CD14-positive monocyte (primary cell): Measurements from ENCODE around the gene STX8. TPM values are rescaled to one million over a fixed set of nuclear protein-coding genes. Genes with fewer than 3 reads are reported as not detected.

ENCODE experiments used
- DNase-seq, 3 donors: peaks; one replicate each; pipeline ENCODE4 v3.0.0-alpha.2; 2011 to 2022
- H2AFZ ChIP-seq: 2 replicates; pipeline ENCODE4 v1.6.0; 2012; ENCODE audit warnings: mild to moderate bottlenecking, low read depth, low read length, inconsistent platforms; ENCODE audit not compliant: insufficient read depth, poor library complexity, severe bottlenecking
- H3K27ac ChIP-seq, 2 donors: 1 replicate in 1 of 2; 2 replicates in 1 of 2; pipeline ENCODE4 v1.5.1; 2012 to 2013; ENCODE audit warnings: low read length in 2 of 2, control low read depth in 1 of 2, inconsistent platforms in 1 of 2, low read depth in 1 of 2, mild to moderate bottlenecking in 1 of 2
- H3K27me3 ChIP-seq, 2 donors: one replicate each; pipeline versions ENCODE4 v1.6.0 to v1.6.1; 2011 to 2013; ENCODE audit warnings: low read length in 2 of 2; ENCODE audit not compliant: control insufficient read depth in 2 of 2, insufficient read depth in 2 of 2
- H3K36me3 ChIP-seq, 2 donors: replicated peaks in 1 of 2; 1 replicate in 1 of 2; 2 replicates in 1 of 2; pipeline versions ENCODE4 v1.5.1 to v1.6.1; 2012 to 2013; ENCODE audit warnings: low read length in 2 of 2, control low read depth in 1 of 2, inconsistent platforms in 1 of 2, mild to moderate bottlenecking in 1 of 2; ENCODE audit not compliant: insufficient read depth in 2 of 2, control insufficient read depth in 1 of 2
- H3K4me1 ChIP-seq, 2 donors: 1 replicate in 1 of 2; 2 replicates in 1 of 2; pipeline versions ENCODE4 v1.5.1 to v1.6.1; 2012 to 2013; ENCODE audit warnings: low read length in 2 of 2, control low read depth in 1 of 2, inconsistent platforms in 1 of 2, mild to moderate bottlenecking in 1 of 2, moderate library complexity in 1 of 2; ENCODE audit not compliant: insufficient read depth in 2 of 2, control insufficient read depth in 1 of 2
- H3K4me2 ChIP-seq: replicated peaks from 2 replicates; pipeline ENCODE3; 2012; ENCODE audit warnings: low read length, moderate library complexity, mild to moderate bottlenecking; ENCODE audit not compliant: poor library complexity, severe bottlenecking; ENCODE audit errors: extremely low read depth
- H3K4me3 ChIP-seq, 3 experiments: fragments of 200-600 bp in 1 of 3; sonication (generic) in 1 of 3; replicated peaks in 1 of 3; 1 replicate in 2 of 3; 2 replicates in 1 of 3; pipeline ENCODE4 v1.5.1; 2011 to 2013; ENCODE audit warnings: low read length in 3 of 3, mild to moderate bottlenecking in 3 of 3, control low read depth in 2 of 3, low read depth in 2 of 3, inconsistent platforms in 1 of 3, moderate library complexity in 1 of 3
- H3K79me2 ChIP-seq: 2 replicates; pipeline ENCODE4 v1.6.0; 2012; ENCODE audit warnings: mild to moderate bottlenecking, control low read depth, inconsistent platforms, low read length, moderate library complexity; ENCODE audit not compliant: insufficient read depth
- H3K9ac ChIP-seq: 2 replicates; pipeline ENCODE4 v1.6.0; 2017; ENCODE audit warnings: low read length, mild to moderate bottlenecking; ENCODE audit not compliant: insufficient read depth, poor library complexity, severe bottlenecking
- H3K9me3 ChIP-seq, 2 donors: replicated peaks in 1 of 2; 1 replicate in 1 of 2; 2 replicates in 1 of 2; pipeline versions ENCODE4 v1.5.1 to v1.6.1; 2012 to 2013; ENCODE audit warnings: low read length in 2 of 2, control low read depth in 1 of 2; ENCODE audit not compliant: control insufficient read depth in 1 of 2, insufficient read depth in 1 of 2
- H4K20me1 ChIP-seq: 2 replicates; pipeline ENCODE4 v1.6.0; 2012; ENCODE audit warnings: mild to moderate bottlenecking, low read length, control low read depth, moderate library complexity; ENCODE audit not compliant: insufficient read depth
- H3K27ac Mint-ChIP-seq, 7 donors: one replicate each; pipeline ENCODE4 v1.8.0; 2020; ENCODE audit warnings: mild to moderate bottlenecking in 7 of 7, mixed read lengths in 7 of 7, moderate library complexity in 6 of 7, inconsistent platforms in 2 of 7
- H3K27me3 Mint-ChIP-seq, 3 donors: one replicate each; pipeline ENCODE4 v1.8.0; 2021 to 2022; ENCODE audit warnings: low read depth in 3 of 3, mild to moderate bottlenecking in 3 of 3, mixed read lengths in 3 of 3, moderate library complexity in 3 of 3, inconsistent platforms in 1 of 3
- H3K36me3 Mint-ChIP-seq, 2 donors: one replicate each; pipeline ENCODE4 v1.8.0; 2020; ENCODE audit warnings: mixed read lengths in 2 of 2, inconsistent platforms in 1 of 2, mild to moderate bottlenecking in 1 of 2
- H3K4me1 Mint-ChIP-seq: one replicate; pipeline ENCODE4 v1.8.0; 2020; ENCODE audit warnings: mild to moderate bottlenecking, mixed read lengths
- H3K4me3 Mint-ChIP-seq, 2 donors: one replicate each; pipeline ENCODE4 v1.8.0; 2020; ENCODE audit warnings: mild to moderate bottlenecking in 2 of 2, mixed read lengths in 2 of 2, moderate library complexity in 1 of 2
- H3K9me3 Mint-ChIP-seq, 7 donors: one replicate each; pipeline ENCODE4 v1.8.0; 2020 to 2022; ENCODE audit warnings: mixed read lengths in 7 of 7, mild to moderate bottlenecking in 6 of 7, moderate library complexity in 6 of 7, inconsistent platforms in 2 of 7
- CTCF ChIP-seq: fragments of 200-600 bp; IDR thresholded peaks from one replicate; pipeline ENCODE4 v1.8.0; 2022; ENCODE audit warnings: antibody characterized with exemption, mild to moderate bottlenecking
- WGBS: methylation state at CpG from one replicate; pipeline ENCODE4 v1.1.5; 2013; ENCODE audit warnings: missing lambda C conversion rate; ENCODE audit not compliant: insufficient coverage; 5-methylcytosine and 5-hydroxymethylcytosine counted together
- intact Hi-C, 2 donors: fragments of 100-400 bp; cut with micrococcal nuclease; formaldehyde crosslinking; loops; one replicate each; pipeline versions ENCODE4 v1.15.0 to v1.15.1; 2023
- polyA plus RNA-seq, 3 donors: library from polyadenylated mRNA; depleted of rRNA in 1 of 3; unstranded in 2 of 3; stranded (reverse) in 1 of 3; fragments of 300-500 nt in 2 of 3; fragments of >200 nt in 1 of 3; fragmentation: Illumina TruSeq in 2 of 3; gene quantifications; 1 replicate in 2 of 3; 2 replicates in 1 of 3; pipeline ENCODE4 v1.2.3, GENCODE V29; 2012 to 2021

The STX8 gene
- polyA plus RNA-seq, 3 donors: 44.4 to 170 (median 142) TPM

DNA sequence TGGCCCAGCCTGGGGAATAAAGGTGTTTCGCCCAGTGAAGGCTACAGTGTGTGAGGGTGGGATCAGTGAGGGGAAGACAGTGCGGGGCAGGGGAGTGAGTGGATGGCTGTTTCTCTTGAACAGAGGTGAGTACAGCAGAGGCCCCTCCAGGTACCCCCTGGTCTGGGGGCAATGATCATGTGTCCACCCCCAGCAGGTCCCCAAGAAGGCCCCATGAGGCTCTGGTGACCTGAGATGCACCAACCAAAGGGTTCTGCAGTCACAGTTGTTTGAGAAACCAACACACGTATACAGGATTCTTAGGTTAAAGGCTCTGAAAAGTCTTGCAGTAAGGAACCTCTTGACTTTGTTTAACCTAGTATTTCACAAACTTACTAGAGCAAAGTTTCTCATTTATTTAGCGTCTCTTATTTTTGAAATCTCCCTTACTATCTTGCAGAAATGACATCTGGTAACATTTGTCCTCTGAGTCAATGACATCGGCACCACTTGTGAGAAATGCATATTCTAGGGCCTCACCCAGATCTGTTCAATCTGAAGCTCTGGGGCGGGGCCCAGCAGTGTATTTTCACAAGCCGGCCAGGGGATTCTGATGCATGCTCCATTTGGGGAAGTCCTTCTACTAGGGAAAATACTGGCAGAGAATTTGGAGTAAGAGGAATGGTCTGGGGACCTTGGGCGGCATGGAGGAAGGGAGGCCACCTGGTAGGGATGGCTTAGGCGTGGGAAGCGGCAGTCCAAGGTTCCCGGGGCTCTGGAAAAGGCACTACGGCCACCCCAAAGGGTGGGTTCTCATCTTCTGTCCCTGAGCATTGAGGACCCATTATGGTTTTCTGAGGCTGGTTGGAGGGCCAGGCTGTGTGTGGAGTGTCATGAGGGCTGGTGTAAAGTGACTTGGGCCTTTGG lies 337.0 kb downstream of the STX8 start:
- Histone ChIP-seq H4K20me1 (no peaks in the 10 kb centered on the region), H3K9me3 (no peaks in the 10 kb centered on the region), H3K36me3 (no peaks in the 10 kb centered on the region), H3K4me1 (peaks cover 9 to 18% of the 10 kb centered on the region in 2 donors), H2AFZ (peak overlapping the region; percentile 76), H3K4me2 (peak overlapping the region; percentile 76), H3K9ac (peak overlapping the region; percentile 53), H3K4me3 (peak overlapping the region in 1 of 3 experiments; percentile 67), H3K27ac (no peak overlapping the region), H3K27me3 (peaks cover 0 to 26% of the 10 kb centered on the region in 2 donors), H3K79me2 (no peaks in the 10 kb centered on the region)
- H3K27ac Mint-ChIP-seq: peak overlapping the region in 1 of 7 donors; percentile 70
- WGBS: 93% methylated on average over 11 of the region's 12 CpGs
- intact Hi-C loops: no loop called here
- peak overlapping the region; percentile 80 to 88 for H3K4me3 Mint-ChIP-seq
- H3K27me3 Mint-ChIP-seq: peaks cover 11 to 45% (median 30%) of the 10 kb centered on the region in 3 donors
- DNase-seq: no peak
- no peaks in the 10 kb centered on the region for H3K36me3 Mint-ChIP-seq
- no peak for TF ChIP-seq CTCF
- H3K9me3 Mint-ChIP-seq: peaks cover 0 to 6% (median 0%) of the 10 kb centered on the region in 7 donors
- peaks cover 18% of the 10 kb centered on the region for H3K4me1 Mint-ChIP-seq

GRCh38 chr17:9237661-9238301 lies 337.8 kb downstream of the STX8 start:
- Histone ChIP-seq H4K20me1 (no peaks in the 10 kb centered on the region), H3K36me3 (no peaks in the 10 kb centered on the region), H2AFZ (no peak overlapping the region), H3K9ac (no peak overlapping the region), H3K4me1 (peaks cover 9 to 18% of the 10 kb centered on the region in 2 donors), H3K4me2 (no peak overlapping the region), H3K79me2 (no peaks in the 10 kb centered on the region), H3K4me3 (no peak overlapping the region), H3K27me3 (peaks cover under 1 to 34% of the 10 kb centered on the region in 2 donors), H3K27ac (no peak overlapping the region), H3K9me3 (no peaks in the 10 kb centered on the region)
- WGBS: 90% methylated on average over 8 of the region's 13 CpGs
- no peaks in the 10 kb centered on the region for H3K36me3 Mint-ChIP-seq
- no peak for DNase-seq
- peaks cover 0 to 6% (median 0%) of the 10 kb centered on the region in 7 donors for H3K9me3 Mint-ChIP-seq
- intact Hi-C loops: no loop called here
- no peak for TF ChIP-seq CTCF
- H3K4me1 Mint-ChIP-seq: peaks cover 18% of the 10 kb centered on the region
- H3K27me3 Mint-ChIP-seq: peaks cover 19 to 53% (median 38%) of the 10 kb centered on the region in 3 donors
- no peak overlapping the region for H3K4me3 Mint-ChIP-seq
- H3K27ac Mint-ChIP-seq: peak overlapping the region in 1 of 7 donors; percentile 70
